Kidney capillary endothelial cell (primary cell): Measurements from ENCODE around the gene ABHD17B.

Experiments
- DNase-seq: peaks from one replicate; pipeline ENCODE4 v3.0.0-alpha.2; 2018; ENCODE audit warnings: low spot score

ABHD17B gene

DNA sequence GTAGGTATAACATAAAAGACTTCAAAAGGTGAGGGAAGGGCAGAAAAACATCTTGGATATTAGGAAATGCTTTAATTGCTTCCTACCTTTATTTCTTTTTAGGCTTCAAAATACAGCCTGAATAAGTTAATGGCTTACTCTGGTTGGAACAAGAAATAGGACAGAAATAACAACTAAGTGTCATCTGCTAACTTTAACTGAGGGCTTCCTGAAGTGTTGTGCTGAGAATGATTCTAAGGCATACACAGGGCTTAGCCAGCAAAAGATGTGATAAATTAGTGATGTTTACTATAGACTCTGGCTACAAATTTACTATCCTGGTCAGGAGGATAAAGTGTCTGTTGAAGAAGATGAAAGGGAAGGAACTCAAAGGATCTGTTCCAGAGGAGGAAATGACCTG, 34.2 kb downstream of the ABHD17B start:
- DNase-seq = no peak

- DNase-seq = no peak
Observed at GRCh38 chr9:71876106-71876505, 34.9 kb downstream of the ABHD17B start.

DNA sequence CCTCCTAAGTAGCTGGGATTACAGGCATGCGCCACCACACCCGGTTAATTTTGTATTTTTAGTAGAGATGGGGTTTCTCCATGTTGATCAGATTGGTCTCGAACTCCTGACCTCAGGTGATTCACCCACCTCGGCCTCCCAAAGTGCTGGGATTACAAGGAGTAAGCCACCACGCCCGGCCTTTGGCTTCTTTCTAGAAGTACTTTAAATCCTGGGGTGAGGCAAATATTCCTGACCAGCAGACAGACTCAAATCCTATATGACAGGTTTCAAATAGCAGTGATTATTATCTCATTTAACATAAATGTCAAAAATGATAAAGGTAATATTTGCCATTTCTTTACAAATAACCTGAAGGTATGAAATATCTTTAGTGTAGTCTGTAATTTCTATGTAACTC, 35.6 kb downstream of the ABHD17B start:
- no peak for DNase-seq

DNA sequence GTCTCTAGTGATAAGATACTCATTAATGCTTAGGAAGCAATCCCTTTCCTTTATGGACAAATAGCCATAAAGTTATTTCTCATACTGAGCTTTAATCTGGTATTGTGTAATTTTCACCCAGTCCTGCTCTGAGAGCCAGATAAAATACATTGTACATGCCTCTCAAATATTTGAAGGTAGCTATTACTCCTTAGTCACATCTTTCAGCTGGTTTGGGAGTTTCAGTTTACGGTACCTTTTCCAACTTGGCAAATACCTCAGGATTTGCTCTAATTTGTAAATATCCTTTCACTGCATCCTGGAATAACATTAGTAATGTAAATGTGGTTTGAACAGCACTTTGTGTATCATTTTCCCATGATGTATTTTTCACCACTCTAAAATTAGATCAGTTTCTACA, 47.4 kb downstream of the ABHD17B start:
- no peak for DNase-seq

DNA sequence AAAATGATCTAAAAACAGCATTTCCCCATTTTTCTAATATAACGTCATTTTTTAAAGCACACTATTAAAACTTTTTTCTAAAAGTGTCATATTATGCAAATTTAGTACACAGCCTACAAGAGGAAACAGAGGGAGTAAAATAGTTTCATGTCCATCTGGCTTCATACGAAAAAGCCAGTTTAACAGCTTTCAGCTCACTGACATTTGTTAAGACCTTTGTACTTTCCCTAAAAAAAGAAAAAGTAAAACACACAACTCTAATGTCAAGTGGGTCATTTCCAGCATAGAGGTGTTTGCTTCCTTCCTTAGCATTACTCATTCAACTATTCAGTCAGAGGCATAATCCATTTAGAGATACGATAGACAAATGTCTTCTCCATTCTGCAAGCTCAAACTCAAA, 49.4 kb downstream of the ABHD17B start:
- no peak for DNase-seq

DNA sequence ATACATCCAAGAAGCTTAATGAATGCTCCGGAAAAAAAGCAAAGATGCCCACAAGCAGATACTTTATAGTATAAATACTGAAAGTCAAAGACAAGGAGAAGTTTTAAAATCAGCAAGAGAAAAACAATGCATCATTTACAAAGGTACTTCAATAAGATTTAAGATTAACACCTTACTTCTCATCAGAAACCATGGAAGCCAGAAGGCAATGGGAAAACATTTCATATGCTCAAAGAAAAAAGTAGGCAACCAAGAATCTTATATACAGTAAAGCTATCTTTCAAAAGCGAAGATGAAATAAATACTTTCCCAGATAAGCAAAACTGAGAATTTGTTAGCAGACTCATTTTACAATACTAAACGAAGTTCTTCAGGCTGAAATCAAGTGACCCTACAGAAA, 51.1 kb downstream of the ABHD17B start:
- no peak for DNase-seq

DNA sequence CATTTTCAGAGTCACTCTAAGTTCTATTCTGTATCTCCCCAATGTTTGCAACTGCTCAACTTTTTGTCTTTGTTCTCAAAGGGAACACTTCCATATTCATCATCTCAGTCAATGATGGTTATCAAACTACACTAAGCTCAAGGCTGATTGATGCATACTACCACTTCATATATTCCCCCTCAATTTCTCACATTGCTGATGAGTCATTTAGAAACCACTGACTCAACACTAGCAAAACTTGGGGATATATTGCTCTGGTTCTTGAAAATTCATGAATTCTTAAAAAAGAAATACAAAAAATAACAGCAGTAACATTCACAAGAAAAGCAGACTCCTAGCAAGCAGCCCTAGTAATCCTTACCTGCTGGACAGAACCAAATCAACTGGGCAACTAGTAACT, 52.2 kb downstream of the ABHD17B start:
- DNase-seq = no peak

GRCh38 chr9:71858102-71858798, 52.7 kb downstream of the ABHD17B start:
- DNase-seq = no peak

GRCh38 chr9:71857159-71857558, 53.8 kb downstream of the ABHD17B start:
- no peak for DNase-seq

- no peak for DNase-seq
Observed at GRCh38 chr9:71854811-71855210, 56.2 kb downstream of the ABHD17B start.

GRCh38 chr9:71853084-71853483, 57.9 kb downstream of the ABHD17B start:
- DNase-seq = no peak

- no peak for DNase-seq
Observed at GRCh38 chr9:71850996-71851395, 60.0 kb downstream of the ABHD17B start.

DNA sequence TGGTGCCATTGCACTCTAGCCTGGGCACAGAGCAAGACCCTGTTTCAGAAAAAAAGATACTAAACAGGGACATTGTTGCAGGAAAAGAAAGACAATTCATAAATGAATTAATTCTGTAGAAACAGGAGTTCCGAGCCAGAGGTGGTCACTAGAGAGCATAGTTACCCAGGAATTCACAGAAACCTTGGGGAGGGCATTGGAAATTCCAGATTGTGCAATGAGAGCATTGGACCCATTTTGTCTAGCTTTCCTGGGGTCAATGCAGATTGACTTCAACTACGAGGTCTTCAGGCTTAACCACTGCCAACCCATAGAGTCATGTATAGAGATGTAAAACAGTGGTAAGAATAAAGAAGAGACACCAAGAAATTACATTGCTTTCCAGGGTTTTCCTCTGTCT, 63.1 kb downstream of the ABHD17B start:
- no peak for DNase-seq

DNA sequence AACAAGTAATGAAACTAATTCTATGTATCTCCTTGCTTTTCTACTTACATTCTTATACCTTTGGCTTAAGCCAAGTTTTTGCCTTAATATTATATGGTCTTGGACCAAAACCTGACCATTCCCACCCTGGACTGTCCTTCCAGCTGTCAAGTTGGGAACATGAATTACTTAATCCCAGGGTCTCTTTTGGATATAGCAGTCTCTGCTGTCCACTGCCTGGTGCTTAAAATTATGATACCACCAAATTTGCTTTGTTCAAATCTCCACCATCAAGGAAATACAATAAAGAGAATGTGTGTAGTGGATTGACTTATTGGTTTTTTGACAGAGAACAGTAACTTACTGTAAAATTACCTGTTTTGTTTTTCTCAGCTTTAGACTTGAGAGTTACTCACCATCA, 66.2 kb downstream of the ABHD17B start:
- DNase-seq = no peak

GRCh38 chr9:71839668-71840067, 71.3 kb downstream of the ABHD17B start:
- no peak for DNase-seq

GRCh38 chr9:71835596-71835995, 75.4 kb downstream of the ABHD17B start:
- no peak for DNase-seq

DNA sequence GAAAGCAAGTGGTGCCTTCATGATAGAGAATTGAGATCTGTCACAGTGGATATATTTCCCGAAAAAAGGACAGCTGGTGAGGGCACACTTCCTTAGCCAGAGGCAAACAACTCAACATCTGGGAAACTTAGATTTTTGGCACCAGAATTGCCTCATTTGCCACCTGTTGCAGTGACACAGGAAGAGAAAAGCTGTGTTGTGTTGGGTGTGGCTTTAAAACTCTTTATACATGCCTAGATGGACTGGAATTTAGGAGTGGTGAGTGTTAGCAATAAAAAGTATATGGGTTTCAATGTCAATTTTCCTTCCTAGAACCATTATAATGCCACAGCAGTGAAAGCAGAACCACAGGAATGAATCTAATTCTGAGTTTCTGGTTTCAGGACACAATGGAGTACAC, 80.1 kb downstream of the ABHD17B start:
- DNase-seq = no peak

DNA sequence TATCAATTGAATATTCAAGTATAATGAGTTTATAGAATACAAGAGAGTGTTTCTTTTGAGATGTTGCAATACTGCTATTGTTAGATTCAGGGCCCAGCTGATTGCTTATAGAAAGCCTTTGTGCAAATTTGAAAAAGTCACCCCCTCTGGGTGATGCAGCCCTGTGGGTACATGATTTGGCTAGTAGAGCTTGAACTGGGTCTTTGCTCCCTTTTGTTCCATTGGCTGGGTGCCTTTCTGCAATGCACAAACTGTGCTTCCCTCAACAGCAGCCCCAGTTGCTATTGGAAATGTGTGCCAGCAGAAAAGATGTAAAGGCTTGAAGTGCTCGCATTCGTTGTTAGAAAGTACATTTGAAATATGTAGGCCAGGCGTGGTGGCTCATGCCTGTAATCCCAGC, 80.8 kb downstream of the ABHD17B start:
- DNase-seq = no peak

DNA sequence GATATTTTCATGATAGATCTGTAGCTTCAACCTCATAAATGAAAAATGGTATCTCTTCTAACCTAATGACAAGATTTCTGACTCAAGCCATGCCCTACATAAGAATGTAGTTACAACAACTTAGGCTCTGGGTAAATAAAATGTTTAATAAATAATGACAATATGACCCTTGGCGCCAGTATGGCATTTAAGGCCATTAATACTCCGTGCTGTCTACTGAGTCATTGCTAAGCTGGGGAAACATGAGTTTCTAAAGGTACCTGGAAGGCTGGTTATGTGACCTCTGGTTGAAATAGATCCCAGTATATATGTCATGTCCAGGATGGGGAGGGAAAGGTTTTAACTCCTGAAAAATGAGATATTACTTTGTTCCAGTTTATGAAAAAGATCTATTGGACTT, 84.7 kb downstream of the ABHD17B start:
- no peak for DNase-seq

- DNase-seq = no peak
Observed at GRCh38 chr9:71824257-71824656, 86.7 kb downstream of the ABHD17B start.

DNA sequence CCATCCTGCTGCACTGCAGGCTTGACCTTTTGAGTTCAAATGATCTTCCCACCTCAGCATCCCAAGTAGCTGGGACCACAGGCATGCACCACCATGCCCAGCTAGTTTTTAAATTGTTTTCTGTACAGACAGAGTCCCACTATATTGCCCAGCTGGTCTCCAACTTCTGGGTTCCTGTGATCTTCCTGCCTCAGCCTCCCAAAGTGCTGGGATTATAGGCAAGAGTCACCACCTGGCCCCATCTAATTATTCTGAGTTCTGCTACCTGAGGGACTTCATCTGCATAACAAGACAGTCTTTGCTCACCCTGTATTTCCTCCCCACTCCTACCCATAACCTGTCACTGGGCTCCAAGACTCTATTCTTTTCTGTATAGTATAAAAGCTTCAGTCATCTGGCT, 88.1 kb downstream of the ABHD17B start:
- no peak for DNase-seq

- no peak for DNase-seq
Observed at GRCh38 chr9:71822456-71822855, 88.5 kb downstream of the ABHD17B start.

- no peak for DNase-seq
Observed at GRCh38 chr9:71821405-71821804, 89.6 kb downstream of the ABHD17B start.

DNA sequence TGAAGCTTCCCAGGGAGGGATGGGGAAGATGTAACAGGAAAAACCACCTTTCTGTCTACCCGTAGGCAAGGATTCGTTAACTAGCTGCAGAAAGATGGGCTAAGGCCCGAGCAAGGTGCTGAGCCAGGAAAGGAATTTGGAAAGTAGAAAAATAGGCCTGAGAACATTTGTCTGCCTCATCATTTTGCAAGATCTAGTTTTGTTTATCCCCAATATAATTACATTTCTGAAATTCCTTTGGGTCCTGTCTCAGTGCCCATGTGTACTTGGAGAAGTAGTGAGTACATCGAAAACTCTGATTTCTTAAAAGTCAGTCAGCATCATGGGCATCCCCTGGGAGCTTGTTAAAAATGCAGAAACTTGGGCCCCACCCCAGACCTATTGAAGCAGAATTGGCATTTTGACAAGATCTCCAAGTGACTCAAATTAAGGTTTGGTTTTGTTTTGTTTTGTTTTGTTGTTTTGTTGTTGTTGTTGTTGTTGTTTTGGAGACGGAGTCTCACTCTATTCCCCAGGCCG, 90.5 kb downstream of the ABHD17B start:
- no peak for DNase-seq
